CD4-positive, alpha-beta T cell (primary cell): ENCODE data around the gene ACTL10. TPM values are rescaled to one million over a fixed set of nuclear protein-coding genes. Genes with fewer than 3 reads are reported as not detected.

ENCODE experiments used
- ATAC-seq: fragments of 200-7000 bp; cut with Tn5 transposase; one replicate; pipeline ENCODE4 v1.10.0; 2022; ENCODE audit warnings: mild to moderate bottlenecking; ENCODE audit not compliant: poor library complexity
- CTCF ChIA-PET: fragments of 350-600 bp; sonication (Branson Sonifier 250); formaldehyde crosslinking; loops from one replicate; lab custom pipeline; 2021; ENCODE audit warnings: antibody characterized with exemption, inconsistent platforms; lab: Charles Lee
- POLR2A ChIA-PET: fragments of 350-600 bp; sonication (Branson Sonifier 250); formaldehyde crosslinking; loops from one replicate; lab custom pipeline; 2021; ENCODE audit warnings: antibody characterized with exemption, inconsistent platforms; lab: Charles Lee
- DNase-seq, 14 experiments: peaks; one replicate each; pipeline ENCODE4 v3.0.0-alpha.2; 2013 to 2020; ENCODE audit warnings: mixed read lengths in 2 of 14
- H3K27ac ChIP-seq, 2 donors: one replicate each; pipeline versions ENCODE4 v1.5.1 to v1.7.0; 2013; ENCODE audit warnings: low read length in 2 of 2, low read depth in 1 of 2, mild to moderate bottlenecking in 1 of 2
- H3K27me3 ChIP-seq, 2 experiments: 1 replicate in 1 of 2; 2 replicates in 1 of 2; pipeline versions ENCODE4 v1.6.1 to v1.7.0; 2013; ENCODE audit warnings: low read length in 2 of 2, control low read depth in 1 of 2, mild to moderate bottlenecking in 1 of 2, moderate library complexity in 1 of 2; ENCODE audit not compliant: insufficient read depth in 2 of 2, control insufficient read depth in 1 of 2
- H3K36me3 ChIP-seq: one replicate; pipeline ENCODE4 v1.6.1; 2013; ENCODE audit warnings: low read length, control low read depth; ENCODE audit not compliant: insufficient read depth
- H3K4me1 ChIP-seq: one replicate; pipeline ENCODE4 v1.6.1; 2013; ENCODE audit warnings: low read length, control low read depth; ENCODE audit not compliant: insufficient read depth
- H3K4me3 ChIP-seq: one replicate; pipeline ENCODE4 v1.5.1; 2013; ENCODE audit warnings: mild to moderate bottlenecking, low read length, moderate library complexity
- H3K9me3 ChIP-seq, 2 experiments: 1 replicate in 1 of 2; 2 replicates in 1 of 2; pipeline versions ENCODE4 v1.6.1 to v1.7.0; 2013; ENCODE audit warnings: low read length in 2 of 2, mild to moderate bottlenecking in 2 of 2, control low read depth in 1 of 2, moderate library complexity in 1 of 2; ENCODE audit not compliant: control insufficient read depth in 1 of 2, insufficient read depth in 1 of 2
- H3K27ac Mint-ChIP-seq: one replicate; pipeline ENCODE4 v1.8.0; 2020; ENCODE audit warnings: mixed read lengths
- H3K27me3 Mint-ChIP-seq: one replicate; pipeline ENCODE4 v1.8.0; 2021; ENCODE audit warnings: mixed read lengths
- H3K36me3 Mint-ChIP-seq: one replicate; pipeline ENCODE4 v1.8.0; 2021; ENCODE audit warnings: low read depth, mixed read lengths
- H3K4me1 Mint-ChIP-seq: one replicate; pipeline ENCODE4 v1.8.0; 2021; ENCODE audit warnings: low read depth, mixed read lengths
- H3K4me3 Mint-ChIP-seq: one replicate; pipeline ENCODE4 v1.8.0; 2020; ENCODE audit warnings: mild to moderate bottlenecking, mixed read lengths
- H3K9me3 Mint-ChIP-seq: one replicate; pipeline ENCODE4 v1.8.0; 2020; ENCODE audit warnings: mixed read lengths
- CTCF ChIP-seq: fragments of 200-600 bp; IDR thresholded peaks from one replicate; pipeline ENCODE4 v1.8.0; 2022; ENCODE audit warnings: antibody characterized with exemption, mild to moderate bottlenecking
- intact Hi-C, 2 experiments: fragments of 100-400 bp; cut with DNase I in 1 of 2; cut with micrococcal nuclease in 1 of 2; formaldehyde crosslinking; loops; one replicate each; pipeline versions ENCODE4 v1.15.1 to v1.9.0; 2023 to 2025; cut with DNase I, micrococcal nuclease
- total RNA-seq, 174 experiments: library from RNA in 2 of 174; stranded (reverse) in 2 of 174; gene quantifications; one replicate each; pipeline ENCODE4 v1.2.3 and lab custom pipeline; 2021 to 2026

ACTL10 gene
- total RNA-seq, 2 experiments from 2014 or later: 0.28 to 0.55 TPM

- H3K4me1 ChIP-seq: peaks cover 52% of the 10 kb centered on the region
- H3K9me3 Mint-ChIP-seq: no peaks in the 10 kb centered on the region
- ChIA-PET CTCF (interaction anchor here (1.3 to 1.8 kb wide), 2 partner anchors 21 to 68 kb away, joined by 3 to 6 read pairs; no protein-coding TSS in a partner anchor), POLR2A (interaction anchor here (0.9 to 3.3 kb wide), 13 partner anchors 8 to 448 kb away, joined by 3 to 28 read pairs (median 6); partner anchors contain the start of genes CBFA2T2, EIF2S2, PXMP4 and RALY)
- no peaks in the 10 kb centered on the region for H3K27me3 Mint-ChIP-seq
- H3K27ac Mint-ChIP-seq: peak overlapping the region; percentile 83
- H3K36me3 Mint-ChIP-seq: no peaks in the 10 kb centered on the region
- no peak for TF ChIP-seq CTCF
- H3K4me1 Mint-ChIP-seq: peaks cover 35% of the 10 kb centered on the region
- DNase-seq (peak in 1 of 14 experiments; percentile 29), ATAC-seq (no peak)
- H3K4me3 Mint-ChIP-seq: peak overlapping the region; percentile 86
- H3K36me3 ChIP-seq: no peaks in the 10 kb centered on the region
- H3K9me3 ChIP-seq: no peaks in the 10 kb centered on the region
- peak overlapping the region; percentile 91 for H3K4me3 ChIP-seq
- intact Hi-C loops: loop anchor here (5.0 to 10.0 kb wide), 6 partner anchors 71 to 1709 kb away; partner anchors contain the start of genes CDK5RAP1 (in 1 of the 2), DYNLRB1 (in 1 of the 2), PDRG1 (in 1 of the 2) and SNTA1 (in 1 of the 2)
- no peaks in the 10 kb centered on the region for H3K27me3 ChIP-seq
- H3K27ac ChIP-seq: peak overlapping the region; percentile 83 to 88
Observed at GRCh38 chr20:33664085-33664761, 2.5 kb upstream of the ACTL10 start.

GRCh38 chr20:33664762-33665144 lies 2.0 kb upstream of the ACTL10 start:
- H3K27ac ChIP-seq: peak overlapping the region; percentile 83 to 88
- H3K27me3 ChIP-seq: no peaks in the 10 kb centered on the region
- intact Hi-C loops: loop anchor here (5.0 to 10.0 kb wide), 6 partner anchors 70 to 1710 kb away; partner anchors contain the start of genes CDK5RAP1 (in 1 of the 2), DYNLRB1 (in 1 of the 2), PDRG1 (in 1 of the 2) and SNTA1 (in 1 of the 2)
- DNase-seq: peak in 2 of 14 experiments; percentile 32 to 41
- no peaks in the 10 kb centered on the region for H3K27me3 Mint-ChIP-seq
- no peaks in the 10 kb centered on the region for H3K36me3 ChIP-seq
- no peaks in the 10 kb centered on the region for H3K9me3 Mint-ChIP-seq
- ChIA-PET CTCF (interaction anchor here (1.3 to 1.8 kb wide), 2 partner anchors 21 to 68 kb away, joined by 3 to 6 read pairs; no protein-coding TSS in a partner anchor), POLR2A (interaction anchor here (1.0 to 3.3 kb wide), 9 partner anchors 8 to 447 kb away, joined by 3 to 28 read pairs (median 10); partner anchors contain the start of genes CBFA2T2, EIF2S2, PXMP4 and RALY)
- no peak overlapping the region for H3K4me3 ChIP-seq
- H3K4me3 Mint-ChIP-seq: peak overlapping the region; percentile 86
- peaks cover 52% of the 10 kb centered on the region for H3K4me1 ChIP-seq
- H3K36me3 Mint-ChIP-seq: no peaks in the 10 kb centered on the region
- H3K27ac Mint-ChIP-seq: peak overlapping the region; percentile 83
- no peaks in the 10 kb centered on the region for H3K9me3 ChIP-seq
- no peak for TF ChIP-seq CTCF
- ATAC-seq: no peak
- H3K4me1 Mint-ChIP-seq: peaks cover 35% of the 10 kb centered on the region

GRCh38 chr20:33667245-33667675 lies 517 bp downstream of the ACTL10 start:
- intact Hi-C loops: loop anchor here (10.0 kb wide), 2 partner anchors 68 to 1712 kb away; partner anchors contain the start of genes PDRG1 (in 1 of the 2) and ZNF341 (in 1 of the 2)
- Histone ChIP-seq H3K4me1 (peaks cover 52% of the 10 kb centered on the region), H3K36me3 (no peaks in the 10 kb centered on the region), H3K4me3 (peak overlapping the region; percentile 72), H3K27me3 (no peaks in the 10 kb centered on the region), H3K9me3 (no peaks in the 10 kb centered on the region), H3K27ac (peak overlapping the region in 1 of 2 donors; percentile 69)
- peak; percentile 4 for ATAC-seq
- CTCF ChIA-PET: interaction anchor here (0.6 to 3.3 kb wide), 44 partner anchors 11 to 290 kb away, joined by 3 to 30 read pairs (median 4); partner anchors contain the start of genes CBFA2T2, CDK5RAP1, E2F1 and PXMP4
- Mint-ChIP-seq H3K27ac (no peak overlapping the region), H3K36me3 (no peaks in the 10 kb centered on the region), H3K27me3 (no peaks in the 10 kb centered on the region), H3K4me3 (peak overlapping the region; percentile 75), H3K9me3 (no peaks in the 10 kb centered on the region), H3K4me1 (peaks cover 35% of the 10 kb centered on the region)
- POLR2A ChIA-PET: interaction anchor here (0.6 to 4.0 kb wide), 12 partner anchors 12 to 266 kb away, joined by 3 to 45 read pairs (median 10); partner anchors contain the start of genes CBFA2T2, CDK5RAP1, PXMP4 and SNTA1
- no peak for TF ChIP-seq CTCF
- DNase-seq: peak in 7 of 14 experiments; percentile 17 to 74 (median 40)
